CD14-positive monocyte (primary cell): Measurements from ENCODE around the gene PMEL. TPM values are rescaled to one million over a fixed set of nuclear protein-coding genes. Genes with fewer than 3 reads are reported as not detected.
A peak's percentile ranks its signal among the peaks of the same experiment; 100 is the strongest.
"Not testable (repeated sequence)": the region's sequence is repeated elsewhere in the genome, so short reads cannot be mapped to it uniquely, and the experiment has no call there.

Experiments
- DNase-seq, 3 donors: peaks; one replicate each; pipeline ENCODE4 v3.0.0-alpha.2; 2011 to 2022
- H2AFZ ChIP-seq: 2 replicates; pipeline ENCODE4 v1.6.0; 2012; ENCODE audit warnings: mild to moderate bottlenecking, low read depth, low read length, inconsistent platforms; ENCODE audit not compliant: insufficient read depth, poor library complexity, severe bottlenecking
- H3K27ac ChIP-seq, 2 donors: 1 replicate in 1 of 2; 2 replicates in 1 of 2; pipeline ENCODE4 v1.5.1; 2012 to 2013; ENCODE audit warnings: low read length in 2 of 2, control low read depth in 1 of 2, inconsistent platforms in 1 of 2, low read depth in 1 of 2, mild to moderate bottlenecking in 1 of 2
- H3K27me3 ChIP-seq, 2 donors: one replicate each; pipeline versions ENCODE4 v1.6.0 to v1.6.1; 2011 to 2013; ENCODE audit warnings: low read length in 2 of 2; ENCODE audit not compliant: control insufficient read depth in 2 of 2, insufficient read depth in 2 of 2
- H3K36me3 ChIP-seq, 2 donors: replicated peaks in 1 of 2; 1 replicate in 1 of 2; 2 replicates in 1 of 2; pipeline versions ENCODE4 v1.5.1 to v1.6.1; 2012 to 2013; ENCODE audit warnings: low read length in 2 of 2, control low read depth in 1 of 2, inconsistent platforms in 1 of 2, mild to moderate bottlenecking in 1 of 2; ENCODE audit not compliant: insufficient read depth in 2 of 2, control insufficient read depth in 1 of 2
- H3K4me1 ChIP-seq, 2 donors: 1 replicate in 1 of 2; 2 replicates in 1 of 2; pipeline versions ENCODE4 v1.5.1 to v1.6.1; 2012 to 2013; ENCODE audit warnings: low read length in 2 of 2, control low read depth in 1 of 2, inconsistent platforms in 1 of 2, mild to moderate bottlenecking in 1 of 2, moderate library complexity in 1 of 2; ENCODE audit not compliant: insufficient read depth in 2 of 2, control insufficient read depth in 1 of 2
- H3K4me2 ChIP-seq: replicated peaks from 2 replicates; pipeline ENCODE3; 2012; ENCODE audit warnings: low read length, moderate library complexity, mild to moderate bottlenecking; ENCODE audit not compliant: poor library complexity, severe bottlenecking; ENCODE audit errors: extremely low read depth
- H3K4me3 ChIP-seq, 3 experiments: fragments of 200-600 bp in 1 of 3; sonication (generic) in 1 of 3; replicated peaks in 1 of 3; 1 replicate in 2 of 3; 2 replicates in 1 of 3; pipeline ENCODE4 v1.5.1; 2011 to 2013; ENCODE audit warnings: low read length in 3 of 3, mild to moderate bottlenecking in 3 of 3, control low read depth in 2 of 3, low read depth in 2 of 3, inconsistent platforms in 1 of 3, moderate library complexity in 1 of 3
- H3K79me2 ChIP-seq: 2 replicates; pipeline ENCODE4 v1.6.0; 2012; ENCODE audit warnings: mild to moderate bottlenecking, control low read depth, inconsistent platforms, low read length, moderate library complexity; ENCODE audit not compliant: insufficient read depth
- H3K9ac ChIP-seq: 2 replicates; pipeline ENCODE4 v1.6.0; 2017; ENCODE audit warnings: low read length, mild to moderate bottlenecking; ENCODE audit not compliant: insufficient read depth, poor library complexity, severe bottlenecking
- H3K9me3 ChIP-seq, 2 donors: replicated peaks in 1 of 2; 1 replicate in 1 of 2; 2 replicates in 1 of 2; pipeline versions ENCODE4 v1.5.1 to v1.6.1; 2012 to 2013; ENCODE audit warnings: low read length in 2 of 2, control low read depth in 1 of 2; ENCODE audit not compliant: control insufficient read depth in 1 of 2, insufficient read depth in 1 of 2
- H4K20me1 ChIP-seq: 2 replicates; pipeline ENCODE4 v1.6.0; 2012; ENCODE audit warnings: mild to moderate bottlenecking, low read length, control low read depth, moderate library complexity; ENCODE audit not compliant: insufficient read depth
- H3K27ac Mint-ChIP-seq, 7 donors: one replicate each; pipeline ENCODE4 v1.8.0; 2020; ENCODE audit warnings: mild to moderate bottlenecking in 7 of 7, mixed read lengths in 7 of 7, moderate library complexity in 6 of 7, inconsistent platforms in 2 of 7
- H3K27me3 Mint-ChIP-seq, 3 donors: one replicate each; pipeline ENCODE4 v1.8.0; 2021 to 2022; ENCODE audit warnings: low read depth in 3 of 3, mild to moderate bottlenecking in 3 of 3, mixed read lengths in 3 of 3, moderate library complexity in 3 of 3, inconsistent platforms in 1 of 3
- H3K36me3 Mint-ChIP-seq, 2 donors: one replicate each; pipeline ENCODE4 v1.8.0; 2020; ENCODE audit warnings: mixed read lengths in 2 of 2, inconsistent platforms in 1 of 2, mild to moderate bottlenecking in 1 of 2
- H3K4me1 Mint-ChIP-seq: one replicate; pipeline ENCODE4 v1.8.0; 2020; ENCODE audit warnings: mild to moderate bottlenecking, mixed read lengths
- H3K4me3 Mint-ChIP-seq, 2 donors: one replicate each; pipeline ENCODE4 v1.8.0; 2020; ENCODE audit warnings: mild to moderate bottlenecking in 2 of 2, mixed read lengths in 2 of 2, moderate library complexity in 1 of 2
- H3K9me3 Mint-ChIP-seq, 7 donors: one replicate each; pipeline ENCODE4 v1.8.0; 2020 to 2022; ENCODE audit warnings: mixed read lengths in 7 of 7, mild to moderate bottlenecking in 6 of 7, moderate library complexity in 6 of 7, inconsistent platforms in 2 of 7
- CTCF ChIP-seq: fragments of 200-600 bp; IDR thresholded peaks from one replicate; pipeline ENCODE4 v1.8.0; 2022; ENCODE audit warnings: antibody characterized with exemption, mild to moderate bottlenecking
- WGBS: methylation state at CpG from one replicate; pipeline ENCODE4 v1.1.5; 2013; ENCODE audit warnings: missing lambda C conversion rate; ENCODE audit not compliant: insufficient coverage; 5-methylcytosine and 5-hydroxymethylcytosine counted together
- intact Hi-C, 2 donors: fragments of 100-400 bp; cut with micrococcal nuclease; formaldehyde crosslinking; loops; one replicate each; pipeline versions ENCODE4 v1.15.0 to v1.15.1; 2023
- polyA plus RNA-seq, 3 donors: library from polyadenylated mRNA; depleted of rRNA in 1 of 3; unstranded in 2 of 3; stranded (reverse) in 1 of 3; fragments of 300-500 nt in 2 of 3; fragments of >200 nt in 1 of 3; fragmentation: Illumina TruSeq in 2 of 3; gene quantifications; 1 replicate in 2 of 3; 2 replicates in 1 of 3; pipeline ENCODE4 v1.2.3, GENCODE V29; 2012 to 2021

The PMEL gene
- polyA plus RNA-seq, 3 donors = 0.37 to 0.54 (median 0.40) TPM

DNA sequence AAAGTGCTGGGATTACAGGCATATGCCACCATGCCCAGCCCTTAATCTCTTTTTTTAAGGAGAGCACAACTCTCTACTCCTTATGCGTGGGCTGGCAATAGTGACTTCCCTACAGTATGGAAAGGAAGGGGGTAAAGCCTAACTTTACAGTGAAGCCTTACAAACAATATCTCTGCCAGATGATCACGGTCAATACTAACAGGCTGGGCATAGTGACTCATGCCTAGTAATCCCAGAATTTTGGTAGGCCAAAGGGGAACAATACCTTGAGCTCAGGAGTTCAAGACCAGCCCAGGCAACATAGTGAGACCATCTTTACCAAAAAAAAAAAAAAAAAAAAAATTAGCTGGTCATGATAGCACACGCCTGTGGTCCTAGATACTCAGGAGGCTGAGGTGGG, 43.7 kb downstream of the PMEL start:
- intact Hi-C loops = no loop called here
- no peak for DNase-seq
- no peaks in the 10 kb centered on the region for H3K27me3 ChIP-seq
- no peaks in the 10 kb centered on the region for H3K9me3 Mint-ChIP-seq
- peak overlapping the region in 1 of 7 donors; percentile 56 for H3K27ac Mint-ChIP-seq
- H3K27ac ChIP-seq = no peak overlapping the region
- peaks cover 59% of the 10 kb centered on the region for H4K20me1 ChIP-seq
- no peak overlapping the region for H3K4me2 ChIP-seq
- TF ChIP-seq CTCF = no peak
- no peak overlapping the region for H2AFZ ChIP-seq
- no peak overlapping the region for H3K4me3 ChIP-seq
- peaks cover 9 to 13% of the 10 kb centered on the region in 2 donors for H3K4me1 ChIP-seq
- peaks cover 100% of the 10 kb centered on the region for H3K79me2 ChIP-seq
- WGBS = 88% methylated on average over 1 of the region's 3 CpGs
- H3K9ac ChIP-seq = no peak overlapping the region
- no peaks in the 10 kb centered on the region for H3K27me3 Mint-ChIP-seq
- peaks cover 19% of the 10 kb centered on the region for H3K4me1 Mint-ChIP-seq
- H3K36me3 Mint-ChIP-seq = peaks cover 20 to 44% of the 10 kb centered on the region in 2 donors
- H3K9me3 ChIP-seq = no peaks in the 10 kb centered on the region
- peaks cover 6 to 29% of the 10 kb centered on the region in 2 donors for H3K36me3 ChIP-seq
- H3K4me3 Mint-ChIP-seq = no peak overlapping the region

DNA sequence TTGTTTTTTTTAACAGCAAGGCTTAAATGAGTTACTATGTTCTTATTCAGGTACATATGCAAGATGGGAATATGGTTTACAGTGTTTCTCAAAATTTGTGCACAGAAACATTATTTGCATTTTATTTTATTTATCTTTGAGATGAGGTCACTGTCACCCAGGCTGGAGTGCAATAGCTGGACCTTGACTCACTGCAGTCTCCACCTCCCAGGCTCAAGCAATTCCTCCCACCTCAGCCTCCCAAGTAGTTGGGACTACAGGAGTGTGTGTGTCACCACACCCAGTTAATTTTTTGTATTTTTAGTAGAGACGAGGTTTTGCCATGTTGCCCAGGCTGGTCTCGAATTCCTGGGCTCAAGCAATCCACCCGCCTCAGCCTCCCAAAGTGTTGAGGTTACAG, 46.8 kb downstream of the PMEL start:
- H3K27ac Mint-ChIP-seq, H3K4me2 ChIP-seq, DNase-seq, intact Hi-C loops, H3K9me3 ChIP-seq, H2AFZ ChIP-seq, H3K9ac ChIP-seq, H3K27me3 ChIP-seq, H3K27me3 Mint-ChIP-seq, H3K4me3 Mint-ChIP-seq, H3K4me3 ChIP-seq, H3K27ac ChIP-seq, H3K9me3 Mint-ChIP-seq: not testable (repeated sequence)
- Histone ChIP-seq H3K36me3 (peaks cover 14 to 41% of the 10 kb centered on the region in 2 donors), H4K20me1 (peaks cover 72% of the 10 kb centered on the region), H3K79me2 (peaks cover 99% of the 10 kb centered on the region), H3K4me1 (peaks cover 10 to 17% of the 10 kb centered on the region in 2 donors)
- peaks cover 21% of the 10 kb centered on the region for H3K4me1 Mint-ChIP-seq
- peaks cover 17 to 48% of the 10 kb centered on the region in 2 donors for H3K36me3 Mint-ChIP-seq
- no CpG with 5 or more reads among the region's 3 CpGs for WGBS
